ENCODE measurements around the gene NDUFS5. TPM values are rescaled to one million over a fixed set of nuclear protein-coding genes. Genes with fewer than 3 reads are reported as not detected.
"Not testable (repeated sequence)": the region's sequence is repeated elsewhere in the genome, so short reads cannot be mapped to it uniquely, and the experiment has no call there.

The NDUFS5 gene
- total RNA-seq, 1 donor from 2014 or later, result 692 TPM

- DNase-seq (ENCODE audit: low read depth, low spot score), result no peak
Measured at GRCh38 chr1:39063191-39063590, 37.0 kb downstream of the NDUFS5 start.

DNA sequence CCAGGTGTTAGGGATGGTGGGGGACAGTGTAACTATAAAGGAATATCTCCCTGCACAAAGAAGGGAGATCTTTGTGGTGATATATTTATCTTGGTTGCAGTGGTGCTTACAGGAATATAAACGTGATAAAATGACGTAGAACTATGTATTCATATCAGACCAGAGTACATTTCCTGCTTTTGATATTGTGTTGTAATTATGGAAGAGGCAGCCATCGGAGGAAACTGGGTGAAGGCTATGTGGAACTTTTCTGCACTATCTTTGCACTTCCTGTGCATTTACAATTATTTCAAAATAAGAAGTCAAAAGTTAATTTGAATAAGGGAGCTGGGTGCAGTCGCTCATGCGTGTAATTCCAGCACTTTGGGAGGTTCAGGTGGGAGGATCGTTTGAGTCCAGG is 37.6 kb downstream of the NDUFS5 start:
- no peak for DNase-seq (ENCODE audit: low read depth, low spot score)

DNA sequence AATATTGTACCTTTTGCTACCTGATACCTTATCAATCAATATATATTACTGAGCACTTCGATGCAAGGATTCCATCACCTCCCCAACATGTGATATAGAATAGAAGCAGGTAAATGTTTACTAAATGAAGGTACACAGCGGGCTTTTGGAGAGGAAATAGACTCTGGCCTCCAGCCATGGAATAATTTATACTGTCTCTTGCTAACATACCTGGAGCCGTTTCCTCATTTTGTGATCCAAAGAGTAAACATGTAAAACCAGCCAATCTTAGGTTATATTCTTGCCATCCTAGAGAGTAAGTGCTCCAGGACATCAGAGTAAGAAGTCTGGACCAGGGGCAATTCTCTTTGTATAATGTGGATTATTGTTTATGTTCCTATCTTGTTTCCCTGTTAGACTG is 39.4 kb downstream of the NDUFS5 start:
- no peak for DNase-seq (ENCODE audit: low read depth, low spot score)

DNA sequence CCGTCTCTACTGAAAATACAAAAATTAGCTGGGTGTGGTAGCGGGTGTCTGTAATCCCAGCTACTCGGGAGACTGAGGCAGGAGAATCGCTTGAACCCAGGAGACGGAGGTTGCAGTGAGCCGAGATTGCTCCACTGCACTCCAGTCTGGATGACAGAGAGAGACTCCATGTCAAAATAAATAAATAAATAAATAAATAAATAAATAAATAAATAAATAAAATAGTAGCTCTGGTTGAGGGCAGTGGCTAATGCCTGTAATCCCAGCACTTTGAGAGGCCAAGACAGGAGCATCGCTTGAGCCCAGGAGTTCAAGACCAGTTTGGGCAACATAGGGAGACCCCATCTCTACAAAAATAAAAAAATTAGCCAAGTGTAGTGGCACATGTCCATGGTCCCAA is 42.1 kb downstream of the NDUFS5 start:
- DNase-seq (ENCODE audit: low read depth, low spot score), result not testable (repeated sequence)

DNA sequence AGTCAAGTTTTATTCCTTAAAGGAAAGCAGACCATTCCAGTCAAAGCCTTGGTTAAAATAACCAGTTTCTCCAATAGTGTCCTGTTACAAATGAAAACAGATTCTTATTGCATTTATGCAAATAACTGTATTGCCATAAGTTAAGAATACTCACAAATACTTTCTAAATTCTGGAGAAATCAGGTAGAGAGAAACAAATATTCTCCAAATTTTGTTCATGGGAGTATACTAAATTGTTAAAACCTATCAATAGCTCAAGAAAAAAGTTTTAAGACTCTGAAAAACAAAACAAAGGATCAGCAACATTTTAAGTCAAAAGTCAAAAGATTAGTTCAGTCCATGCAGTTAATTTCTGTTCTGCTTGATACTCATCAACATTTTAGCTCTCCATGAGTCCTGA is 45.4 kb downstream of the NDUFS5 start:
- DNase-seq (ENCODE audit: low read depth, low spot score), result not testable (repeated sequence)

DNA sequence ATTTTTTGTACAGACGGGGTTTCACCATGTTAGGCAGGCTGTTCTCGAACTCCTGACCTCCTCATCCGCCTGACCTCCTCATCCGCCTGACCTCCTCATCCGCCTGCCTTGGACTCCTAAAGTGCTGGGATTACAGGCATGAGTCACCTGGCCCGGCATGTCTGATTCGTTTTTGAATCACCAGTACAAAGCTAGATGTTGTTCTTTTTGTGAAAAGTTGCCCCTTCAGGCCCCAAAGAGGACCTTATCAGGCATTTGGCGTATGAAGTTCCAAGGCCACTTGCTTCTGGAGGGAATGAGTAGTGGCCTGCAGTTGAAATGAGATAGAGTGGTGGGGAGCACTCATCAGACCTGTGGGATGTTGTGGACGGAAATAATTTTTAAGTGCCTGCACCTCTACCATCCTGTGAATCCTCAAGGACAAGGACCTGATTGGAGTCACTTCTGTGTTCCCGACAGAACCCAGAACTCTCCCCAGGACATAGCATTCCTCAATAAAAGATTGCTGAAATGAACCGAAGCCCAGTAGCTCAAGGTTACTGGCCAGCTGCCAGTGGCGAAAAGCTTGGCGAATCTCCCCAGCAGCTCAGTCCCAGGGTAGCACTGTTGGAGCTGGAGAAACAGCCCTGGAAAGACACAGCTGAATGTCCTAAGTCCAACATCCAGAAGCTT is 50.1 kb downstream of the NDUFS5 start:
- no peak for DNase-seq (ENCODE audit: low read depth, low spot score)

GRCh38 chr1:39076799-39077148 is 50.6 kb downstream of the NDUFS5 start:
- no peak for DNase-seq (ENCODE audit: low read depth, low spot score)

GRCh38 chr1:39080269-39080826 is 54.2 kb downstream of the NDUFS5 start:
- no peak for DNase-seq (ENCODE audit: low read depth, low spot score)

DNA sequence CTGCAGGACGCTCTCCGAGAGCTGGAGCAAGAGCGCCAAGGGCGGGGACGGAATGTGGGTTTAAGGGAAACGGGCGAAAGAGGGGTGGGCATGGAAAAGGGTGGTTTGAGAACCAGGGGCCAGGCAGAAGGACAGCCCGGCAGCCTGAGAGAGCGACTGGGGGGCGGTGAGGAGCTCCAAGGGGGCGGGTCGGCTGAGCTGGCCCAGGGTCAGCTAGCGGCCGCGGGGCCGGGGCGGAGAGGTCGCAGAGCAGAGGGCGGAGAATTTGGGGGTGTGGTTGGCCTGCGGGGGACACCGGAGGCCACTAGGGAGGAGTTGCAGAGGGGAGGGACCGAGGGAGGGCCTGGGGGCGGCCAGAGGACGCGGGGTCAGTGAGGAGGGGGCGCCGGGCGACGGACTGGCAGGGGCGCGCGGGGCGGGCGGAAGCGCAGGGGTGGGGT is 54.7 kb downstream of the NDUFS5 start:
- no peak for DNase-seq (ENCODE audit: low read depth, low spot score)

GRCh38 chr1:39081271-39082009 is 55.3 kb downstream of the NDUFS5 start:
- DNase-seq (ENCODE audit: low read depth, low spot score), result no peak

DNA sequence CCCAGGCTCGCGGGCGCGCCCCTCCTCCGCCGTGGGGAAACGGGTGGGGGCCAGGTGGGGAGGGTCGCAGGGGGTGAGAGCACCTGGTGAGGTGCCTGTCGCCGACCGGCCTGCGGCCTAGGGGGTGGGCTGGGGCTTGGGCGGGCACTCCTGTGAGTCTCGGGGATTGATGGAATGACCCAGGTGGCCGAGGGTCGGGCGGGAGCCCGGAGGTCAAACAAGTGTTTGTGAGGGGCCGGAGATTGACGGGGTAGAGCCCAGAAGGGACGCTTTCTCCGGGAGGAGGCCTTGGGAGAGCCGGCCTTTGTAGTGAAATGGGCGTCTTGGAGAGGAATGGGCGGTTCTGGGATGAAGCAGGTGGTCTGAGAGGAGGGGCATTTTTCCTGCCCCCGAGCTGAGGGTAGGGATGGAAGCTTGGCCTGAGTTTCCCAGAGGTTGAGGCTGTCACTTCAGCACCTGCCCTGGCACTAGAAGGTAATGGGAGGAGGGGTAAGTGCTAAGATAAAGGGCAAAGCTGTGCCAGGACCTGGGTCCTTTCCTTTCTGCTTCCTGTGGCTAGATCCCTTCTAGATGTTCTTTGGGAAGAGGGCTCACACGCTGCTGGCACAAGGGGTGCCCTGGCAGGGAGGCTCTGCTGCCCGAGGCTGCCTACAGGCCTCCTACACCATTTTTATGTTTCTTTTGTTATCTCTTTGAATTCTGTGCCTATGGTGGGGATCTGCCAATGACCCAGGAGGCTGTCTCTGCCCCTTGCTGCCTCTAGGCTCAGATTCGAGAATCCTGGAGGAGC is 56.1 kb downstream of the NDUFS5 start:
- DNase-seq (ENCODE audit: low read depth, low spot score), result no peak

DNA sequence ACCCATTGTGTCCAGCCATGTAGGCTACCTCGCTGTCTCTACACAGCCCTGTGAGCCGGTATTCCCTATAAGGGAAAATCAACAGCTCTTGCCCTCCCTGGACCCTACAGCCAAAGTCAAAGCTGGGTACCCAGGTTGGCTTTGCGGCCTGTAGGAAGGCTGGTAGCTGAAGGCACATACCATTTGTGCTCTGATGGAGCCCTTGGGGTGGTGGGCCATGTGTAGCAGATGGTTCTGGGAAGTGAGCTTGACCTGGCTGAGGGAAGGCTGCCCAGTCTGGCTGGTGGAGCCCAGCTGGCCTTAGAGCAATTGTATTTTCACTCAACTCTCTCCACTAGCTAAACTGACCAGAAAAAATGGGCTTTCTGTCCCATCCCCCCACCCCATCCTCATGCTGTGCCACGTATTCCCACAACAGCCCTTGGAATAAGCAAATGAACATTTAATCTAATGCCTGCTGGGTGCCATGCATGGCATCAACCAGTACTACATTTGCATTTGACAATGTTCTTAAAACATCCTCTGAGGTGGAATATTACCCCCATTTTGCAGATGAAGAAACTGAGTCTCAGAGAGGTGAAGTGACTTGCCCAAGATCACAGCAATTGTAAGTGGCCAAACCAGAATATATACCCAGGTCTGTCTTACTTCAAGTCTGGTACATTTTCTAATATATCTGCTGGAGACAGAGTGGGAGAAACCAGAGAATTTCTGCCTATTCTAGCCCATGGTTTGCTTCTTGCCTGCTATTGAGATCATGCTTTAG is 56.8 kb downstream of the NDUFS5 start:
- DNase-seq (ENCODE audit: low read depth, low spot score), result no peak

DNA sequence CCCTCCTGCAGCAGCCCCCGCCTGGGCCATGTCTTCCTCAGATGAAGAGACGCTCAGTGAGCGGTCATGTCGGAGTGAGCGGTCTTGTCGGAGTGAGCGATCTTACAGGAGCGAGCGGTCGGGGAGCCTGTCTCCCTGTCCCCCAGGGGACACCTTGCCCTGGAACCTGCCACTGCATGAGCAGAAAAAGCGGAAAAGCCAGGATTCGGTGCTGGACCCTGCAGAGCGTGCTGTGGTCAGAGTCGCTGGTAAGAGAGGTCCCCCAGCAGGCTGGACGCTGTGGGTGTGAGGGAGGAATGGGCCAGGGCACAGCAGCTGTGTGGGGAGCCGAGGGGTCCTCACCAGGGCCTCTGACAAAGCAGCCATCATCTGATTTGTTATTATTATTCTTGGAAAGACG is 58.0 kb downstream of the NDUFS5 start:
- no peak for DNase-seq (ENCODE audit: low read depth, low spot score)

Other genes with a start within 250 kb of the NDUFS5 start
- gene RRAGC, start 166.6 kb upstream of the NDUFS5 start, total RNA-seq, result 17.1 and 20.2 TPM in 2 replicates
- gene MYCBP, start 153.0 kb upstream of the NDUFS5 start, total RNA-seq, result 12.9 and 15.7 TPM in 2 replicates
- gene GJA9, start 144.8 kb upstream of the NDUFS5 start, total RNA-seq, result 0.07 TPM in 1 of 2 replicates, not detected in the other
- gene RHBDL2, start 84.5 kb upstream of the NDUFS5 start, total RNA-seq, result 0.33 and 1.1 TPM in 2 replicates
- gene AKIRIN1, start 35.1 kb upstream of the NDUFS5 start, total RNA-seq, result 40.7 and 42.8 TPM in 2 replicates
- 580 and 584 TPM in 2 replicates for gene MACF1, start 178.3 kb downstream of the NDUFS5 start, total RNA-seq

Data from pulmonary artery endothelial cell (primary cell).